Hepatocyte (in vitro differentiated cells): ENCODE results near the gene POU4F1. TPM values are rescaled to one million over a fixed set of nuclear protein-coding genes. Genes with fewer than 3 reads are reported as not detected.
A peak's percentile ranks its signal among the peaks of the same experiment; 100 is the strongest.

Experiments
- DNase-seq: peaks from one replicate; pipeline ENCODE4 v3.0.0-alpha.2; 2016; ENCODE audit warnings: low spot score
- H2AFZ ChIP-seq: fragments of 200-600 bp; sonication (generic); 2 replicates; pipeline ENCODE4 v1.6.0; 2016; ENCODE audit warnings: antibody characterized with exemption, mild to moderate bottlenecking
- H3K27ac ChIP-seq: fragments of 200-600 bp; sonication (generic); 2 replicates; pipeline ENCODE4 v1.5.1; 2016; ENCODE audit warnings: mild to moderate bottlenecking
- H3K27me3 ChIP-seq: fragments of 200-600 bp; sonication (generic); 2 replicates; pipeline ENCODE4 v1.6.1; 2016
- H3K36me3 ChIP-seq: fragments of 200-600 bp; sonication (generic); replicated peaks from 2 replicates; pipeline ENCODE4 v1.5.1; 2016; ENCODE audit warnings: low read depth; ENCODE audit not compliant: insufficient read depth
- H3K4me1 ChIP-seq: fragments of 200-600 bp; sonication (generic); 2 replicates; pipeline ENCODE4 v1.5.1; 2016; ENCODE audit warnings: mild to moderate bottlenecking, moderate library complexity; ENCODE audit not compliant: insufficient read depth
- H3K4me2 ChIP-seq: fragments of 200-600 bp; sonication (generic); 2 replicates; pipeline ENCODE4 v1.6.0; 2016
- H3K4me3 ChIP-seq: fragments of 200-600 bp; sonication (generic); 2 replicates; pipeline ENCODE4 v1.5.1; 2016; ENCODE audit warnings: mild to moderate bottlenecking
- H3K79me2 ChIP-seq: fragments of 200-600 bp; sonication (generic); 2 replicates; pipeline ENCODE4 v1.6.0; 2017; ENCODE audit warnings: mild to moderate bottlenecking
- H3K9me2 ChIP-seq: fragments of 200-600 bp; sonication (generic); replicated peaks from 2 replicates; pipeline ENCODE4 v1.6.0; 2017; ENCODE audit warnings: mild to moderate bottlenecking; ENCODE audit not compliant: insufficient read depth
- H3K9me3 ChIP-seq: fragments of 200-600 bp; sonication (generic); 2 replicates; pipeline ENCODE4 v1.5.1; 2016; ENCODE audit warnings: low read depth, mild to moderate bottlenecking
- H4K20me1 ChIP-seq: fragments of 200-600 bp; sonication (generic); 2 replicates; pipeline ENCODE4 v1.6.0; 2016; ENCODE audit warnings: mild to moderate bottlenecking; ENCODE audit not compliant: insufficient read depth, poor library complexity, severe bottlenecking
- CTCF ChIP-seq: fragments of 200-600 bp; sonication (generic); IDR thresholded peaks from 2 replicates; pipeline ENCODE4 v1.5.1; 2016; ENCODE audit warnings: antibody characterized with exemption, mild to moderate bottlenecking; ENCODE audit not compliant: poor library complexity
- EZH2 ChIP-seq: fragments of 200-600 bp; sonication (generic); IDR thresholded peaks from 2 replicates; pipeline ENCODE4 v1.6.1; 2016; ENCODE audit warnings: antibody characterized with exemption, mild to moderate bottlenecking, borderline replicate concordance
- EZH2phosphoT487 ChIP-seq: fragments of 200-600 bp; sonication (generic); IDR thresholded peaks from one replicate; pipeline ENCODE4 v1.6.1; 2018; ENCODE audit warnings: antibody characterized with exemption, mild to moderate bottlenecking, low read depth, moderate library complexity; ENCODE audit not compliant: unreplicated experiment, severe bottlenecking
- WGBS: methylation state at CpG from one replicate; pipeline ENCODE4 v1.1.6; 2016; ENCODE audit warnings: low lambda C conversion rate; ENCODE audit errors: missing lambda C conversion rate; 5-methylcytosine and 5-hydroxymethylcytosine counted together
- polyA plus RNA-seq: library from polyadenylated mRNA; unstranded; fragments of >200 nt; fragmentation: Nextera tagmentation; extraction: Ambion mirVana; gene quantifications from 2 replicates; pipeline ENCODE4 v1.2.1, GENCODE V29; 2016
- total RNA-seq: library from RNA; depleted of rRNA; stranded (reverse); fragments of >200 nt; gene quantifications from 2 replicates; pipeline ENCODE4 v1.2.3, GENCODE V29; 2014

The POU4F1 gene
- total and polyA plus RNA-seq, 2 experiments from 2014 or later, result 0.16 to 0.17 TPM

DNA sequence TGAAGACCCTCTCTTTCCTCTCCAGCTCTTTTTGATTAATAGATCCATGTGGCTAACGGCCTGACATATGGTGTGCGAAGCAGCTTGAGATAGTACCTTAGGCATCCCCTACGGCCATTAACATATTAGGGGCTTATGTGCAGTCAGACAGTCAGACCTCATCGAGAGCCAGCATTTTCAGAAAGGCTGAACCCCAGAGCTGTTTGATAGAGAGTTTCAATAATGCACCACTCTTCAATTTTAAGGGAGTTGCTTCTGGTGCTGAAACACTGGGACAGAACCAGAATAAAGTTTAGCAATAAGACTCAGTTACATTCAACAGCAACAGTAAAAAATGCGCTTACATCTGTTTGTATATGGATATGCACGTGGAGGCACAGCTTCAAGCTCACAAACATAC lies 10.8 kb downstream of the POU4F1 start:
- Histone ChIP-seq H3K79me2 (no peaks in the 10 kb centered on the region), H3K27ac (no peak overlapping the region), H3K27me3 (peaks cover 98% of the 10 kb centered on the region), H3K9me2 (no peaks in the 10 kb centered on the region), H3K9me3 (no peaks in the 10 kb centered on the region), H3K36me3 (no peaks in the 10 kb centered on the region), H3K4me2 (no peak overlapping the region), H3K4me3 (no peak overlapping the region), H4K20me1 (no peaks in the 10 kb centered on the region), H2AFZ (no peak overlapping the region), H3K4me1 (peaks cover 17% of the 10 kb centered on the region)
- 12% methylated on average over 6 of the region's 6 CpGs for WGBS
- TF ChIP-seq EZH2phosphoT487 (no peak), CTCF (no peak), EZH2 (no peak)
- DNase-seq, result no peak

DNA sequence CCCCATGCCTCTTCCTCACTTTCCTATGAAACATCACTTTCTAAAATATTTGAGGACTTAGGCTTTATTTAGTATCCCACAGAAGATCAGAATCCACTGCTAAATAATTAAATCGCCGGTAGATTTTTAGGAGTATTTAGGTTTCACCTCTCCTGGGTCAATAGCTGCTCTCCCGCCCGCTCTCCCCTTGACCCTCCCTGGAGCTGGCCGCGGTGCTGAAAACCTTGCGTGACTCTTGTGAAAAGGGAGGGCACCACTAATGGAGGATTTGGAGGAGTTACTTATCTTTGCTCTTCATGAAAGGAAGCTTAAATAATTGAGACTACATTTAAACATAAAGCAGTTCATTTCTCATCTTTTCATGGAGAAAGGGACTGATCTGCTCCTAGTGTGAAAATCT lies 14.1 kb downstream of the POU4F1 start:
- no peaks in the 10 kb centered on the region for H4K20me1 ChIP-seq
- H3K4me2 ChIP-seq, result no peak overlapping the region
- WGBS, result 2% methylated on average over 7 of the region's 7 CpGs
- H2AFZ ChIP-seq, result no peak overlapping the region
- peaks cover 98% of the 10 kb centered on the region for H3K27me3 ChIP-seq
- TF ChIP-seq CTCF (no peak), EZH2 (no peak), EZH2phosphoT487 (no peak)
- no peak overlapping the region for H3K27ac ChIP-seq
- H3K36me3 ChIP-seq, result no peaks in the 10 kb centered on the region
- no peaks in the 10 kb centered on the region for H3K9me2 ChIP-seq
- H3K4me3 ChIP-seq, result no peak overlapping the region
- peak; percentile 60 for DNase-seq
- H3K9me3 ChIP-seq, result no peaks in the 10 kb centered on the region
- no peaks in the 10 kb centered on the region for H3K79me2 ChIP-seq
- H3K4me1 ChIP-seq, result no peaks in the 10 kb centered on the region

DNA sequence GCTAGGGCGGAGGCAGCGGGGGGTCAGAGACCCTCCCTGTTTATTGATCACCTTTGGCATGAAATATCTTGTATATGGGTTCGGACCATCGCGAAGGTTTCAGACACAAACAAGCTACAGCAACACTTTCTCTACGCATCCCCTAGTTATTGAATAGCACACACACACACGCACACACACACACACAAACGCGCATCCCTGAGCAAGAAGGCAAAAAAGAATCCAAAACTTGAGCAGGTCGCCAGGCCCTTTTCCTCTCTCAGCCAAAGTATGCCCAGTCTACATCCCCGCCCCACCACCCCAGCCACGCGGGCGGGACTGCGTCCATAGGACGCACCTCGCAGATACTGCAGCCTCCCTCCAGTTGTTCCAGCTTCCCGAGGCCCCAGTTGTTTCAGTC lies 16.0 kb downstream of the POU4F1 start:
- Histone ChIP-seq H3K9me2 (no peaks in the 10 kb centered on the region), H4K20me1 (no peaks in the 10 kb centered on the region), H3K9me3 (no peaks in the 10 kb centered on the region), H3K27me3 (peaks cover 88% of the 10 kb centered on the region), H3K4me2 (no peak overlapping the region), H3K36me3 (no peaks in the 10 kb centered on the region), H3K4me1 (no peaks in the 10 kb centered on the region), H3K79me2 (no peaks in the 10 kb centered on the region), H3K4me3 (no peak overlapping the region), H2AFZ (no peak overlapping the region), H3K27ac (no peak overlapping the region)
- WGBS, result 36% methylated on average over 18 of the region's 18 CpGs
- TF ChIP-seq CTCF, result no peak
- no peak for TF ChIP-seq EZH2phosphoT487
- TF ChIP-seq EZH2, result no peak
- DNase-seq, result no peak

- no peak overlapping the region for H2AFZ ChIP-seq
- no peak overlapping the region for H3K27ac ChIP-seq
- H3K36me3 ChIP-seq, result no peaks in the 10 kb centered on the region
- H3K9me2 ChIP-seq, result no peaks in the 10 kb centered on the region
- WGBS, result 3% methylated on average over 20 of the region's 21 CpGs
- no peak overlapping the region for H3K4me2 ChIP-seq
- DNase-seq, result no peak
- no peaks in the 10 kb centered on the region for H3K9me3 ChIP-seq
- H4K20me1 ChIP-seq, result no peaks in the 10 kb centered on the region
- no peak overlapping the region for H3K4me3 ChIP-seq
- TF ChIP-seq EZH2phosphoT487 (no peak), CTCF (peak; percentile 13), EZH2 (no peak)
- H3K79me2 ChIP-seq, result no peaks in the 10 kb centered on the region
- no peaks in the 10 kb centered on the region for H3K4me1 ChIP-seq
- H3K27me3 ChIP-seq, result peaks cover 87% of the 10 kb centered on the region
These were observed 16.6 kb downstream of the POU4F1 start for GRCh38 chr13:78586706-78587105.
